ENCODE results near the gene LPAR5. TPM values are rescaled to one million over a fixed set of nuclear protein-coding genes. Genes with fewer than 3 reads are reported as not detected.

Gene LPAR5
- total RNA-seq, 1 donor from 2014 or later = 0.73 TPM

GRCh38 chr12:6582959-6583358, 52.8 kb downstream of the LPAR5 start:
- H3K9me3 ChIP-seq (ENCODE audit: insufficient read depth, low read depth, low read length) = no peaks in the 10 kb centered on the region
- no peak overlapping the region for H3K4me3 Mint-ChIP-seq (ENCODE audit: unreplicated experiment)
- peaks cover 49% of the 10 kb centered on the region for H4K20me1 ChIP-seq (ENCODE audit: insufficient read depth, low read length)
- no peaks in the 10 kb centered on the region for H3K27me3 ChIP-seq (ENCODE audit: insufficient read depth, low read length)
- no peaks in the 10 kb centered on the region for H3K4me1 ChIP-seq (ENCODE audit: insufficient read depth, low read length)
- peaks cover 11% of the 10 kb centered on the region for H3K79me2 ChIP-seq (ENCODE audit: insufficient read depth, low read length)
- H2AFZ ChIP-seq (ENCODE audit: low read depth, low read length) = no peak overlapping the region
- H3K27ac ChIP-seq (ENCODE audit: low read depth, low read length) = no peak overlapping the region
- H3K4me1 Mint-ChIP-seq (ENCODE audit: low read depth, unreplicated experiment) = peaks cover 2% of the 10 kb centered on the region
- H3K36me3 Mint-ChIP-seq (ENCODE audit: low read depth, unreplicated experiment) = peaks cover 25% of the 10 kb centered on the region
- no peak overlapping the region for H3K4me3 ChIP-seq (ENCODE audit: insufficient read depth, low read depth, low read length)
- no peak for FAIRE-seq
- no peak for DNase-seq (ENCODE audit: low read depth)
- no peak overlapping the region for H3K4me2 ChIP-seq (ENCODE audit: low read length)
- H3K9me3 Mint-ChIP-seq (ENCODE audit: unreplicated experiment) = no peaks in the 10 kb centered on the region
- no peak overlapping the region for H3K9ac ChIP-seq (ENCODE audit: low read length)
- H3K27me3 Mint-ChIP-seq (ENCODE audit: low read depth, unreplicated experiment) = no peaks in the 10 kb centered on the region
- no peak overlapping the region for H3K27ac Mint-ChIP-seq (ENCODE audit: unreplicated experiment)
- H3K36me3 ChIP-seq (ENCODE audit: insufficient read depth, low read length) = peaks cover 69% of the 10 kb centered on the region
- TF ChIP-seq EZH2 (IDR thresholded peaks at IDR 0.05; ENCODE audit: insufficient read depth, low read length) (no peak), CTCF (IDR thresholded peaks at IDR 0.05; ENCODE audit: insufficient read depth, low read depth, low read length) (no peak)

GRCh38 chr12:6582196-6582595, 53.6 kb downstream of the LPAR5 start:
- H3K27me3 ChIP-seq (ENCODE audit: insufficient read depth, low read length) = no peaks in the 10 kb centered on the region
- no peak for TF ChIP-seq EZH2 (IDR thresholded peaks at IDR 0.05; ENCODE audit: insufficient read depth, low read length)
- no peak for TF ChIP-seq CTCF (IDR thresholded peaks at IDR 0.05; ENCODE audit: insufficient read depth, low read depth, low read length)
- H4K20me1 ChIP-seq (ENCODE audit: insufficient read depth, low read length) = peaks cover 48% of the 10 kb centered on the region
- no peak for FAIRE-seq
- no peak overlapping the region for H3K4me3 ChIP-seq (ENCODE audit: insufficient read depth, low read depth, low read length)
- H3K4me1 ChIP-seq (ENCODE audit: insufficient read depth, low read length) = no peaks in the 10 kb centered on the region
- no peak overlapping the region for H3K4me3 Mint-ChIP-seq (ENCODE audit: unreplicated experiment)
- H3K9me3 Mint-ChIP-seq (ENCODE audit: unreplicated experiment) = no peaks in the 10 kb centered on the region
- no peak overlapping the region for H3K27ac ChIP-seq (ENCODE audit: low read depth, low read length)
- H3K27me3 Mint-ChIP-seq (ENCODE audit: low read depth, unreplicated experiment) = no peaks in the 10 kb centered on the region
- no peak overlapping the region for H2AFZ ChIP-seq (ENCODE audit: low read depth, low read length)
- peaks cover 8% of the 10 kb centered on the region for H3K79me2 ChIP-seq (ENCODE audit: insufficient read depth, low read length)
- peaks cover 24% of the 10 kb centered on the region for H3K36me3 Mint-ChIP-seq (ENCODE audit: low read depth, unreplicated experiment)
- H3K9me3 ChIP-seq (ENCODE audit: insufficient read depth, low read depth, low read length) = no peaks in the 10 kb centered on the region
- no peak overlapping the region for H3K27ac Mint-ChIP-seq (ENCODE audit: unreplicated experiment)
- H3K9ac ChIP-seq (ENCODE audit: low read length) = no peak overlapping the region
- DNase-seq (ENCODE audit: low read depth) = no peak
- peaks cover 2% of the 10 kb centered on the region for H3K4me1 Mint-ChIP-seq (ENCODE audit: low read depth, unreplicated experiment)
- H3K36me3 ChIP-seq (ENCODE audit: insufficient read depth, low read length) = peaks cover 69% of the 10 kb centered on the region
- no peak overlapping the region for H3K4me2 ChIP-seq (ENCODE audit: low read length)

- Histone ChIP-seq H2AFZ (ENCODE audit: low read depth, low read length) (no peak overlapping the region), H3K4me3 (ENCODE audit: insufficient read depth, low read depth, low read length) (no peak overlapping the region), H3K4me1 (ENCODE audit: insufficient read depth, low read length) (no peaks in the 10 kb centered on the region), H3K36me3 (ENCODE audit: insufficient read depth, low read length) (peaks cover 67% of the 10 kb centered on the region), H3K4me2 (ENCODE audit: low read length) (no peak overlapping the region), H3K9me3 (ENCODE audit: insufficient read depth, low read depth, low read length) (no peaks in the 10 kb centered on the region), H3K27ac (ENCODE audit: low read depth, low read length) (no peak overlapping the region), H3K27me3 (ENCODE audit: insufficient read depth, low read length) (no peaks in the 10 kb centered on the region), H3K9ac (ENCODE audit: low read length) (no peak overlapping the region), H4K20me1 (ENCODE audit: insufficient read depth, low read length) (peaks cover 30% of the 10 kb centered on the region), H3K79me2 (ENCODE audit: insufficient read depth, low read length) (peaks cover 3% of the 10 kb centered on the region)
- Mint-ChIP-seq H3K27ac (ENCODE audit: unreplicated experiment) (no peak overlapping the region), H3K27me3 (ENCODE audit: low read depth, unreplicated experiment) (no peaks in the 10 kb centered on the region), H3K9me3 (ENCODE audit: unreplicated experiment) (no peaks in the 10 kb centered on the region), H3K4me1 (ENCODE audit: low read depth, unreplicated experiment) (no peaks in the 10 kb centered on the region), H3K4me3 (ENCODE audit: unreplicated experiment) (no peak overlapping the region), H3K36me3 (ENCODE audit: low read depth, unreplicated experiment) (peaks cover 29% of the 10 kb centered on the region)
- FAIRE-seq (no peak), DNase-seq (ENCODE audit: low read depth) (no peak)
- TF ChIP-seq CTCF (IDR thresholded peaks at IDR 0.05; ENCODE audit: insufficient read depth, low read depth, low read length) (no peak), EZH2 (IDR thresholded peaks at IDR 0.05; ENCODE audit: insufficient read depth, low read length) (no peak)
Measured at GRCh38 chr12:6575648-6576047, 60.1 kb downstream of the LPAR5 start.
